Effector memory CD4-positive, alpha-beta T cell (primary cell): ENCODE data around the gene BAD.

Experiments used
- DNase-seq, 3 donors: peaks; one replicate each; pipeline ENCODE4 v3.0.0-alpha.2; 2020
- H3K27ac ChIP-seq: 2 replicates; pipeline ENCODE4 v1.7.0; 2013; ENCODE audit warnings: mild to moderate bottlenecking, low read length, moderate library complexity; ENCODE audit not compliant: insufficient read depth, poor library complexity, severe bottlenecking
- H3K27me3 ChIP-seq: replicated peaks from 2 replicates; pipeline ENCODE4 v1.7.0; 2013; ENCODE audit warnings: mild to moderate bottlenecking, low read length; ENCODE audit not compliant: insufficient read depth, control insufficient read depth, poor library complexity, severe bottlenecking
- H3K36me3 ChIP-seq: 2 replicates; pipeline ENCODE4 v1.7.0; 2013; ENCODE audit warnings: mild to moderate bottlenecking, low read length, moderate library complexity; ENCODE audit not compliant: control insufficient read depth, insufficient read depth
- H3K4me1 ChIP-seq: 2 replicates; pipeline ENCODE4 v1.7.0; 2013; ENCODE audit warnings: low read length, mild to moderate bottlenecking; ENCODE audit not compliant: control insufficient read depth, insufficient read depth, poor library complexity, severe bottlenecking
- H3K4me3 ChIP-seq: 2 replicates; pipeline ENCODE4 v1.7.0; 2013; ENCODE audit warnings: low read length, low read depth, mild to moderate bottlenecking; ENCODE audit not compliant: insufficient read depth, poor library complexity, severe bottlenecking
- H3K9me3 ChIP-seq: 2 replicates; pipeline ENCODE4 v1.7.0; 2013; ENCODE audit warnings: mild to moderate bottlenecking, low read length, moderate library complexity; ENCODE audit not compliant: control insufficient read depth

BAD gene

GRCh38 chr11:64244107-64244506 is 40.4 kb downstream of the BAD start:
- Histone ChIP-seq H3K9me3 (no peaks in the 10 kb centered on the region), H3K4me3 (no peak overlapping the region), H3K4me1 (peaks cover 40% of the 10 kb centered on the region), H3K36me3 (no peaks in the 10 kb centered on the region), H3K27ac (peak overlapping the region; percentile 19), H3K27me3 (no peaks in the 10 kb centered on the region)
- no peak for DNase-seq

GRCh38 chr11:64243236-64243854 is 41.1 kb downstream of the BAD start:
- Histone ChIP-seq H3K27me3 (no peaks in the 10 kb centered on the region), H3K4me3 (no peak overlapping the region), H3K36me3 (no peaks in the 10 kb centered on the region), H3K27ac (peak overlapping the region; percentile 19), H3K4me1 (peaks cover 40% of the 10 kb centered on the region), H3K9me3 (no peaks in the 10 kb centered on the region)
- DNase-seq: no peak

DNA sequence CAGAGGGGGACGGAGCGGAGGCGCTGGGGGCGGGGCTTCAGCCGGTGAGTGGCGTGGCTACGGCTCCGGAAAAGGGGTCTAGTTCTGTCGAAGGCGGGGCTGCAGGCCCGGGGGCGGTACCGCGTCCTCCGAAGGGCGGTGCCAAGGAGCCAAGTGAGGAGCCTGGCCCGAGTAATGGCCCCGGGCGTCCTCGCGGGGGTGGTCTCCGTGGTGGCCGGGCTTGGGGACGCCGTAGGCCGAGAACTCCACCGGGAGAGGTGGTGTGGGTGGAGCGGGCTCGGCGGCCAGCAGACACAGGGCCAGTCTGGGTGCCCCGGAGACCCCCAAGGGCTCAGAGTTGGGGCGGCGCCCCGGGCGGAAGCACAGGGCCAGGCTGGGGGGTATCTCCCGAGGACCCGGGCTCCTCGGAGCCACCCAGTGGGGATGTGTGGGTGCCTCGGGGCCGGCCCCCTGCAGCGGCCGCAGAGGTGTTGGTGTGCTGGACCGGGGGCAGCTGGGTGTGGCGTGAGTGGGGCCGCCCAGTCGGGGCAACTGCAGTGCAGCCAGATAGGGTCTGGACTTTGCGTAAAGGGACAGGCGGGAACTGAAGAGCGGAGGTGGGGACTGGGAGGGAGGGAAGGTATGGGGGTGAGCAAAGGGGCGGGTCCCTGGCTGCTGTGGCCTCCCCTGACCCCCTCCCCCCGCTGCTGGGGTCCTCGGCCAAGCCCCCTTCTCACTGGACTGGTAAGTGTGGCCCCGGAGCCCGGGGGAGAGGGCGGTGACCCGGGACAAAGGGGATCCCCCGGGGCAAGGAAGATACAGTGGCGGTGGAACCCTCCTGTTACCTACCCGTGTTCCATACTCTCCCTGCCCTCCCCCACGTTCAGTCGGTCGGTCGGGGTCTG is 42.7 kb downstream of the BAD start:
- Histone ChIP-seq H3K36me3 (no peaks in the 10 kb centered on the region), H3K4me1 (peaks cover 33% of the 10 kb centered on the region), H3K4me3 (peak overlapping the region; percentile 89), H3K27ac (peak overlapping the region; percentile 99), H3K27me3 (no peaks in the 10 kb centered on the region), H3K9me3 (no peaks in the 10 kb centered on the region)
- no peak for DNase-seq

- no peaks in the 10 kb centered on the region for H3K36me3 ChIP-seq
These were observed 43.3 kb downstream of the BAD start for GRCh38 chr11:64241241-64241490.

DNA sequence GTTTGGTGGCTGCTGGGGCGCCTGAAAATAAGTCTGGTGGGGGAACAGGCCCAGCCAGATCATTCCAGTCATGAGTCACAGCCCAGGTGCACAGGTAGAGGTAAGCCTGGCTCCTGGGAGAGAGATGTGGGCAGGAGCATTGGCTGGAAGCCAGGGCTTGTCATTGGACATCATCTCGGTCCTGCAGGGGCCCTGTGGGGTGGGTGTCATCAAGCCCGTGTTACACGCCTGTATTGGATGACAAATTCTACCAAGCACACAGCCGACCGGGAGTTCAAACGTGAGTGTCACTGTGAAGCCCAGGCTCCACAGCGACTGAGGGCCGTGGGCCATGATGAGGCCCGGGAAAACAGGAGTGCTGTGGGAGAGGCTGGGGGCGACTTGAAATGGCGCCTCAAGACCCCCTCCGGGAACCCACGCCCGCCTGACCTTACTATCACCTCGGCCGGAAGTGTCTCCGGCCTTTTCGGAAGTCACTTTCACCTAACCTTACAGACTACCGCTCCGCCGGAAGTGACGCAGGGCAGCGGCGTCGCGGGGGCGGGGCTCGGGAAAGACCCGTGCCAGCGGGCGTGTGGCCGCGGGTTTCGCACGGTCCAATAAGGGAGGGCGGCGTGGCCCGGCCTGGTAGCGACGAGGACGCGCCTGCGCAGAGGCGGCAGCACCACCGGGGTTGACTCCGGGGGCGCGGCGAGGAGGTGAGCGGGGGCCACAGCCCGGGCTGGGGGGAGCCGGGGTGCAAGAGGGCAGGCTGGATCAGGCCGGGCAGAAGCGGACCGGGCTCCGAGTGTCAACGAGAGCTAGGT is 43.8 kb downstream of the BAD start, which contains the start of gene FKBP2:
TSS of gene FKBP2 (plus strand) at position 661 of the 806 bp plus-strand sequence. CDS start 1,293 bp downstream, outside the sequence.
- Histone ChIP-seq H3K36me3 (no peaks in the 10 kb centered on the region), H3K27ac (peak within 1 kb of the TSS; percentile 99), H3K27me3 (no peaks in the 10 kb centered on the region), H3K9me3 (no peaks in the 10 kb centered on the region), H3K4me3 (peak within 1 kb of the TSS; percentile 89), H3K4me1 (peaks cover 32% of the 10 kb centered on the region)
- DNase-seq: peak; percentile 97 to 98 (median 98)

More at GRCh38 chr11:64241241-64241490, 43.3 kb downstream of the BAD start:
- Histone ChIP-seq H3K4me1 (peaks cover 32% of the 10 kb centered on the region), H3K4me3 (peak overlapping the region; percentile 89), H3K27ac (peak overlapping the region; percentile 99), H3K27me3 (no peaks in the 10 kb centered on the region), H3K9me3 (no peaks in the 10 kb centered on the region)
- peak; percentile 99 to 100 (median 99) for DNase-seq

DNA sequence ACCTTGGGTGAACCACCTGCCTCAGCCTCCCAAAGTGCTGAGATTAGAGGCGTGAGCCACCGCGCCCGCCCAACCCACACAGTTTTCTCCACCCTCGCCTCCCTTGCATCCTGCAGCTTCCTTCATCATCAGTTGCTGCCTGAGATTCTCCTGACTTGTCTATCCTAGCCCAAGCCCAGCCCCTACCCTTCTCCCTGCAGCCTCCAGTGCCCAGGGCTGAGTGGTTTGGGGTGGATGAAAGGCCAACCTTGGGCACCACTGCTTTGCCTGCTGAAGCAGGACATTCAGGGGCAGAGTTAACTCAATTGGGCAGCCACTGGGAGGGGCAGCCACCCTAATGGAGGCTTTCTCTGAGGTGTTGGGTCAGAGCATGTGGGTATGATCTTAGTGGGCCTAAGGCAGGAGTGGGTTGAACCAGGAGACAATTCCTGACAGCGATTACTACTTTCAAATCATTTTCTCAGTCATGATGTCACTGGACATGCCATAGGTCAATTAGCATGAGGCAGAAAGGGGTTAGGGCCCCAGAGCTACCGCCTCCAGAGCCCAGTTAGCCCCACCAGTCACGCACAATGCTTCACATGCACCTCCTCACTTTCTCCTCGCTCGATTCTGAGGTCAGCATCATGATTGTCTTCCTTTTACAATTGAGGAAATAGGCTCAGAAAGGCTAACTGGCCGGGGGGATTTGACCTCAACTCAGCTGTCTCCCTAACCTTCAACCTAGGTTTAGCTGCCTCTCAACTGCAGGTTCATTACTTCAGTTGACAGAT is 44.6 kb downstream of the BAD start:
- no peaks in the 10 kb centered on the region for H3K27me3 ChIP-seq
- DNase-seq: no peak
- no peak overlapping the region for H3K4me3 ChIP-seq
- H3K36me3 ChIP-seq: no peaks in the 10 kb centered on the region
- H3K9me3 ChIP-seq: no peaks in the 10 kb centered on the region
- H3K27ac ChIP-seq: peak overlapping the region; percentile 99
- H3K4me1 ChIP-seq: peaks cover 32% of the 10 kb centered on the region

DNA sequence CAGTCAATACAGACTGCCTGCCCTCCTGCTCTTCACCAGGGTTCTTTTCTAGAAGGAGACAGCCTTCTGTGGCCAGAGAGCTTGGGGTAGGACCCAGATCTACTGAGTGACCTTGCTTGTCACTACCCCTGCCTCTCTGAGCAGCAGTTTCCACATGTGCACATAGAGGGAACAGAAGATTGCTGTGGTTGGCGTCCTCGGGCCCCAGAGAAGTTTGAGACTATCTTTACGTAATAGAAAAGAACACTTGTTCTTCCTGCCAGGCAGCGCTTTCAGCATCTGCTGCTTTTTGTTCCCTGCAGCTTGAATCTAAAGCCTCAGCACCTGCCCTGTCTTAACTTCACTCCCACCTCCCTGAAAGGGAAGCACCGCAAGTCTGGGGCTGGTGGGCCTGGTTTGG is 45.5 kb downstream of the BAD start:
- Histone ChIP-seq H3K27me3 (no peaks in the 10 kb centered on the region), H3K27ac (no peak overlapping the region), H3K36me3 (no peaks in the 10 kb centered on the region), H3K4me1 (peaks cover 31% of the 10 kb centered on the region), H3K4me3 (no peak overlapping the region), H3K9me3 (no peaks in the 10 kb centered on the region)
- DNase-seq: no peak

DNA sequence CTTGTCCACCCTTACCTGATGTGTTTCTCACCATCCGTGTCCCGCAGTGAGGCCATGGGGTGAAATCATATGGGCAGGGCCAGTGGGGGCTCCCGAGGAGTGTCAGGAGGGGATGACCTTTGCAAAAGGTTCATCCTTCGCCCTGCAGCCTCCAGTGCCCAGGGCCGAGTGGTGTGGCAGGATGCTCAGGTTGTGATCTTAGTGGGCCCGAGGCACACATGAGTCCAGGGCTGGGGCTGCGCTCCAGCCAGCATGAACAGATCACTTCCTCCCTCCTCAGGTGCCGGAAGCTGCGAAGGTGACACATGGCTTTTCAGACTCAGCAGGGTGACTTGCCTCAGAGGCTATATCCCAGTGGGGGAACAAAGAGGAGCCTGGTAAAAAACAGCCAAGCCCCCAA is 46.4 kb downstream of the BAD start:
- Histone ChIP-seq H3K27ac (no peak overlapping the region), H3K4me1 (peaks cover 36% of the 10 kb centered on the region), H3K27me3 (no peaks in the 10 kb centered on the region), H3K36me3 (no peaks in the 10 kb centered on the region), H3K9me3 (no peaks in the 10 kb centered on the region), H3K4me3 (no peak overlapping the region)
- no peak for DNase-seq

DNA sequence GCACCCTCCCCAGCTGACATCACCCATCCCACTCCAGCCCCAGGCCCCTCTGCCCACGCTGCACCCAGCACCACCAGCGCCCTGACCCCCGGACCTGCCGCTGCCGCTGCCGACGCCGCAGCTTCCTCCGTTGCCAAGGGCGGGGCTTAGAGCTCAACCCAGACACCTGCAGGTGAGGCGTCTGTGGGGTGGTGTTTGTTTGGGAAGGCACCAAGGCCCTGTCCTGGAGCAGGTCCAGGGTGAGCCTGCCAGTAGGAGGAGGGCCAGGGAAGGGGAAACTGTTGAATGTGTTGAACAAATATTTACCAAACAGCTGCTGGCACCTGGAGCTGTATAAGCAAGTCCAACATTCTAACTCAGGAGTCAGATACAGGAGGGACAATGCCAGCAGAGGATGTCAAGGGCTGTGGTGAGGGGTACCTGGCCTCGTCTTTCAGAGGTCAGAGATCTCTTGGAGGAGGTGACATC is 46.9 kb downstream of the BAD start:
- no peak overlapping the region for H3K27ac ChIP-seq
- H3K9me3 ChIP-seq: no peaks in the 10 kb centered on the region
- peaks cover 34% of the 10 kb centered on the region for H3K4me1 ChIP-seq
- no peak overlapping the region for H3K4me3 ChIP-seq
- no peaks in the 10 kb centered on the region for H3K36me3 ChIP-seq
- H3K27me3 ChIP-seq: no peaks in the 10 kb centered on the region
- DNase-seq: no peak
